WTC11 (cell line): ENCODE data around the gene SAMD4A. TPM values are rescaled to one million over a fixed set of nuclear protein-coding genes. Genes with fewer than 3 reads are reported as not detected.

Source experiments
- ATAC-seq: fragments of 200-7000 bp; cut with Tn5 transposase; 2 replicates; pipeline ENCODE4 v1.10.0; 2021; ENCODE audit warnings: mild to moderate bottlenecking, moderate library complexity
- CTCF ChIA-PET: fragments of 300-600 bp; sonication (Branson Sonifier 250); formaldehyde crosslinking; loops from one replicate; lab custom pipeline; 2021; ENCODE audit warnings: antibody characterized with exemption; lab: Charles Lee
- POLR2A ChIA-PET: fragments of 350-600 bp; sonication (Branson Sonifier 250); formaldehyde crosslinking; loops from one replicate; lab custom pipeline; 2021; ENCODE audit warnings: antibody characterized with exemption; lab: Charles Lee
- DNase-seq: peaks from one replicate; pipeline ENCODE4 v3.0.0; 2021; ENCODE audit warnings: low spot score
- H3K27ac Mint-ChIP-seq: 2 replicates; pipeline ENCODE4 v1.8.0; 2021; ENCODE audit warnings: mixed read lengths
- H3K27me3 Mint-ChIP-seq: 2 replicates; pipeline ENCODE4 v1.8.0; 2021; ENCODE audit warnings: low read depth, mild to moderate bottlenecking, moderate library complexity, mixed read lengths
- H3K36me3 Mint-ChIP-seq: 2 replicates; pipeline ENCODE4 v1.8.0; 2021; ENCODE audit warnings: mixed read lengths
- H3K4me1 Mint-ChIP-seq: 2 replicates; pipeline ENCODE4 v1.8.0; 2022; ENCODE audit warnings: mixed read lengths
- H3K4me3 Mint-ChIP-seq: 2 replicates; pipeline ENCODE4 v1.8.0; 2021; ENCODE audit warnings: mild to moderate bottlenecking, moderate library complexity, mixed read lengths
- H3K9me3 Mint-ChIP-seq: 2 replicates; pipeline ENCODE4 v1.8.0; 2021; ENCODE audit warnings: mixed read lengths
- ARID4B ChIP-seq: sonication (generic); formaldehyde crosslinking; IDR thresholded peaks from 2 replicates; pipeline ENCODE4 v1.8.0; 2023; ENCODE audit warnings: missing genetic modification reagents, mild to moderate bottlenecking, borderline replicate concordance
- CREM ChIP-seq: sonication (generic); formaldehyde crosslinking; IDR thresholded peaks from 2 replicates; pipeline ENCODE4 v1.8.1; 2022; ENCODE audit warnings: mild to moderate bottlenecking, missing genetic modification reagents, moderate library complexity
- CTCF ChIP-seq: fragments of 200-600 bp; IDR thresholded peaks from 2 replicates; pipeline ENCODE4 v1.8.0; 2022; ENCODE audit warnings: antibody characterized with exemption
- GRHL2 ChIP-seq: fragments of 250-450 bp; sonication (Bioruptor Pico); IDR thresholded peaks from 2 replicates; pipeline ENCODE4 v1.8.0; 2022; ENCODE audit warnings: mild to moderate bottlenecking, moderate library complexity; ENCODE audit not compliant: insufficient replicate concordance, severe bottlenecking
- MXD4 ChIP-seq: fragments of 250-450 bp; sonication (Bioruptor Pico); IDR thresholded peaks from 2 replicates; pipeline ENCODE4 v1.8.0; 2021; ENCODE audit warnings: mild to moderate bottlenecking, moderate library complexity, borderline replicate concordance
- NFATC4 ChIP-seq: fragments of 250-450 bp; sonication (Bioruptor Pico); IDR thresholded peaks from 2 replicates; pipeline ENCODE4 v1.9.0; 2021; ENCODE audit warnings: mild to moderate bottlenecking
- NFYB ChIP-seq: sonication (generic); formaldehyde crosslinking; conservative IDR thresholded peaks from 2 replicates; pipeline ENCODE4 v1.8.0; 2022; ENCODE audit warnings: low read depth, missing genetic modification reagents
- OVOL2 ChIP-seq: fragments of 250-450 bp; sonication (Bioruptor Pico); IDR thresholded peaks from 2 replicates; pipeline ENCODE4 v1.9.0; 2021; ENCODE audit warnings: mild to moderate bottlenecking, borderline replicate concordance
- PRRX2 ChIP-seq: fragments of 250-450 bp; sonication (Bioruptor Pico); IDR thresholded peaks from 2 replicates; pipeline ENCODE4 v1.8.0; 2021; ENCODE audit warnings: mild to moderate bottlenecking
- STAT6 ChIP-seq: sonication (generic); formaldehyde crosslinking; conservative IDR thresholded peaks from 2 replicates; pipeline ENCODE4 v1.8.1; 2023; ENCODE audit warnings: mild to moderate bottlenecking, low read depth, missing genetic modification reagents, moderate library complexity
- TEAD1 ChIP-seq: sonication (generic); formaldehyde crosslinking; IDR thresholded peaks from 2 replicates; pipeline ENCODE4 v1.8.0; 2022; ENCODE audit warnings: mild to moderate bottlenecking, missing genetic modification reagents
- ZNF138 ChIP-seq: sonication (generic); formaldehyde crosslinking; conservative IDR thresholded peaks from 2 replicates; pipeline ENCODE4 v1.8.1; 2022; ENCODE audit warnings: mild to moderate bottlenecking, moderate library complexity, missing genetic modification reagents
- ZNF532 ChIP-seq: fragments of 250-450 bp; sonication (Bioruptor Pico); IDR thresholded peaks from 2 replicates; pipeline ENCODE4 v1.9.0; 2021; ENCODE audit warnings: mild to moderate bottlenecking, borderline replicate concordance
- total RNA-seq: library from RNA; stranded (reverse); gene quantifications from 3 replicates; pipeline ENCODE4 v1.2.3, GENCODE V29; 2021
- TF ChIP-seq, protein P1 (sequence below): sonication (generic); formaldehyde crosslinking; IDR thresholded peaks from 2 replicates; pipeline ENCODE4 v1.8.1; 2023; ENCODE audit warnings: mild to moderate bottlenecking, missing genetic modification reagents
- TF ChIP-seq, protein P2 (sequence below): fragments of 250-450 bp; sonication (Bioruptor Pico); IDR thresholded peaks from 2 replicates; pipeline ENCODE4 v1.9.0; 2021; ENCODE audit warnings: mild to moderate bottlenecking
- TF ChIP-seq, protein P3 (sequence below): sonication (generic); formaldehyde crosslinking; IDR thresholded peaks from 2 replicates; pipeline ENCODE4 v1.8.0; 2023; ENCODE audit warnings: mild to moderate bottlenecking, missing genetic modification reagents

The SAMD4A gene
- total RNA-seq, 1 experiment from 2014 or later, result 6.0 TPM

DNA sequence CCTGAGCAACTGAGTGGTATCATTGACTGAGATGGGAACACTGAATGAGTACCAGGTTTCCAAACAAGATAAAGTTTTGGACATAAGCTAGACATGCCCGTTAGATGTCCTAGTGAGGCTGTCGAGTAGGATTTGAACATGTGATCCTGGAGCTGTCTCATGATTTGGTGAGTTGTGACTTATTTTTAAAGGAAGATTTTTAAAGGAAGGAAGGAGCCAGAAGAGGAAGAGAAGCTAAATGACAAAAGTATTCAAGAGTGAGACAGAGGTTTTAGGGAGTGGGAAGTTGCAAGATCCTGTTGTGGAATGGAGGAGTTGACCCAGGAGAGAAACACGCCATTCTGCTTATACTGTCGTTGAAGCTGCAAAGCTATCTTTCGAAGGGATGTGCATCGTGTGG lies 82.1 kb downstream of the SAMD4A start:
- ATAC-seq, result no peak
- ChIA-PET CTCF (interaction anchor here (0.5 to 1.1 kb wide), 2 partner anchors 42 to 85 kb away, joined by 4 read pairs; no protein-coding TSS in a partner anchor), POLR2A (no interaction called here)
- no peaks in the 10 kb centered on the region for H3K36me3 Mint-ChIP-seq
- H3K9me3 Mint-ChIP-seq, result no peaks in the 10 kb centered on the region
- H3K4me3 Mint-ChIP-seq, result no peak overlapping the region
- H3K27ac Mint-ChIP-seq, result no peak overlapping the region
- TF ChIP-seq ZNF532 (no peak), STAT6 (CRISPR knock-in tag) (no peak), NFATC4 (CRISPR knock-in tag) (no peak), TEAD1 (no peak), OVOL2 (CRISPR knock-in tag) (no peak), MXD4 (CRISPR knock-in tag) (no peak), ZNF138 (CRISPR knock-in tag) (no peak), GRHL2 (CRISPR knock-in tag) (no peak), PRRX2 (CRISPR knock-in tag) (no peak), CREM (no peak), NFYB (CRISPR knock-in tag) (no peak), ARID4B (CRISPR knock-in tag) (no peak), CTCF (no peak)
- TF ChIP-seq, protein P1, sequence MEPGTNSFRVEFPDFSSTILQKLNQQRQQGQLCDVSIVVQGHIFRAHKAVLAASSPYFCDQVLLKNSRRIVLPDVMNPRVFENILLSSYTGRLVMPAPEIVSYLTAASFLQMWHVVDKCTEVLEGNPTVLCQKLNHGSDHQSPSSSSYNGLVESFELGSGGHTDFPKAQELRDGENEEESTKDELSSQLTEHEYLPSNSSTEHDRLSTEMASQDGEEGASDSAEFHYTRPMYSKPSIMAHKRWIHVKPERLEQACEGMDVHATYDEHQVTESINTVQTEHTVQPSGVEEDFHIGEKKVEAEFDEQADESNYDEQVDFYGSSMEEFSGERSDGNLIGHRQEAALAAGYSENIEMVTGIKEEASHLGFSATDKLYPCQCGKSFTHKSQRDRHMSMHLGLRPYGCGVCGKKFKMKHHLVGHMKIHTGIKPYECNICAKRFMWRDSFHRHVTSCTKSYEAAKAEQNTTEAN (CRISPR knock-in tag), result no peak
- TF ChIP-seq, protein P2, sequence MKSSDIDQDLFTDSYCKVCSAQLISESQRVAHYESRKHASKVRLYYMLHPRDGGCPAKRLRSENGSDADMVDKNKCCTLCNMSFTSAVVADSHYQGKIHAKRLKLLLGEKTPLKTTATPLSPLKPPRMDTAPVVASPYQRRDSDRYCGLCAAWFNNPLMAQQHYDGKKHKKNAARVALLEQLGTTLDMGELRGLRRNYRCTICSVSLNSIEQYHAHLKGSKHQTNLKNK (CRISPR knock-in tag), result no peak
- TF ChIP-seq, protein P3, sequence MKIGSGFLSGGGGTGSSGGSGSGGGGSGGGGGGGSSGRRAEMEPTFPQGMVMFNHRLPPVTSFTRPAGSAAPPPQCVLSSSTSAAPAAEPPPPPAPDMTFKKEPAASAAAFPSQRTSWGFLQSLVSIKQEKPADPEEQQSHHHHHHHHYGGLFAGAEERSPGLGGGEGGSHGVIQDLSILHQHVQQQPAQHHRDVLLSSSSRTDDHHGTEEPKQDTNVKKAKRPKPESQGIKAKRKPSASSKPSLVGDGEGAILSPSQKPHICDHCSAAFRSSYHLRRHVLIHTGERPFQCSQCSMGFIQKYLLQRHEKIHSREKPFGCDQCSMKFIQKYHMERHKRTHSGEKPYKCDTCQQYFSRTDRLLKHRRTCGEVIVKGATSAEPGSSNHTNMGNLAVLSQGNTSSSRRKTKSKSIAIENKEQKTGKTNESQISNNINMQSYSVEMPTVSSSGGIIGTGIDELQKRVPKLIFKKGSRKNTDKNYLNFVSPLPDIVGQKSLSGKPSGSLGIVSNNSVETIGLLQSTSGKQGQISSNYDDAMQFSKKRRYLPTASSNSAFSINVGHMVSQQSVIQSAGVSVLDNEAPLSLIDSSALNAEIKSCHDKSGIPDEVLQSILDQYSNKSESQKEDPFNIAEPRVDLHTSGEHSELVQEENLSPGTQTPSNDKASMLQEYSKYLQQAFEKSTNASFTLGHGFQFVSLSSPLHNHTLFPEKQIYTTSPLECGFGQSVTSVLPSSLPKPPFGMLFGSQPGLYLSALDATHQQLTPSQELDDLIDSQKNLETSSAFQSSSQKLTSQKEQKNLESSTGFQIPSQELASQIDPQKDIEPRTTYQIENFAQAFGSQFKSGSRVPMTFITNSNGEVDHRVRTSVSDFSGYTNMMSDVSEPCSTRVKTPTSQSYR (CRISPR knock-in tag), result no peak
- peaks cover 35% of the 10 kb centered on the region for H3K4me1 Mint-ChIP-seq
- H3K27me3 Mint-ChIP-seq, result no peaks in the 10 kb centered on the region
- DNase-seq, result no peak
